DND-41 (cell line): ENCODE results near the gene POLR2B.

Source experiments
- EZH2 ChIP-seq: IDR thresholded peaks from 3 replicates; pipeline ENCODE4 v1.6.1; 2012; ENCODE audit warnings: borderline replicate concordance, low read depth, mild to moderate bottlenecking, moderate library complexity, low read length, inconsistent platforms; ENCODE audit not compliant: severe bottlenecking
- TF ChIP-seq, protein P1 (sequence below): IDR thresholded peaks from 2 replicates; pipeline ENCODE4 v1.5.1; 2012; ENCODE audit warnings: borderline replicate concordance, low read length, moderate library complexity, mild to moderate bottlenecking; ENCODE audit not compliant: poor library complexity, severe bottlenecking; ENCODE audit errors: extremely low read depth

DNA sequence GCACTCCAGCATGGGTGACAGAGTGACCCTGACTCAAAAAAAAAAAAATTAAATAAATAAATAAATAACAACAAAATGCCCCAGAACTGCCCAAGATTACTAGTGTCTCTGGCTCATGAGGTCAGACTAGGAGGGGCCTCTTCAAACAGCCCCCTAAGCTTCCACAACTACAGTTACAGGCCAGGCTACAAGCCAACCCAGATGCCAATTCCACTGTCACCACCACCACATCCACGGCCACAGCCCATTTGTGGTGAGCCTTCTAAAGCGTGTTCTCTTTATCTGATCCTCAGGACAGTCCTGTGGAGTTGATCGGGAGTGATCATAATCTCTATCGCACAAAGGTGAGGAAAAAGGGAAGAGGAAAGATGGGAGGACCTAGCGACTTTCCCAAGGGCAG lies 94.9 kb downstream of the POLR2B start:
- TF ChIP-seq, protein P1, sequence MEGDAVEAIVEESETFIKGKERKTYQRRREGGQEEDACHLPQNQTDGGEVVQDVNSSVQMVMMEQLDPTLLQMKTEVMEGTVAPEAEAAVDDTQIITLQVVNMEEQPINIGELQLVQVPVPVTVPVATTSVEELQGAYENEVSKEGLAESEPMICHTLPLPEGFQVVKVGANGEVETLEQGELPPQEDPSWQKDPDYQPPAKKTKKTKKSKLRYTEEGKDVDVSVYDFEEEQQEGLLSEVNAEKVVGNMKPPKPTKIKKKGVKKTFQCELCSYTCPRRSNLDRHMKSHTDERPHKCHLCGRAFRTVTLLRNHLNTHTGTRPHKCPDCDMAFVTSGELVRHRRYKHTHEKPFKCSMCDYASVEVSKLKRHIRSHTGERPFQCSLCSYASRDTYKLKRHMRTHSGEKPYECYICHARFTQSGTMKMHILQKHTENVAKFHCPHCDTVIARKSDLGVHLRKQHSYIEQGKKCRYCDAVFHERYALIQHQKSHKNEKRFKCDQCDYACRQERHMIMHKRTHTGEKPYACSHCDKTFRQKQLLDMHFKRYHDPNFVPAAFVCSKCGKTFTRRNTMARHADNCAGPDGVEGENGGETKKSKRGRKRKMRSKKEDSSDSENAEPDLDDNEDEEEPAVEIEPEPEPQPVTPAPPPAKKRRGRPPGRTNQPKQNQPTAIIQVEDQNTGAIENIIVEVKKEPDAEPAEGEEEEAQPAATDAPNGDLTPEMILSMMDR: no peak
- no peak for TF ChIP-seq EZH2
